CD4-positive, alpha-beta T cell treated with Interleukin-15 for 4 hours (primary cell): Measurements from ENCODE around the gene PLCXD1.

Source experiments
- DNase-seq: peaks from one replicate; pipeline ENCODE4 v3.0.0-alpha.2; 2020; ENCODE audit warnings: low spot score

Gene PLCXD1

GRCh38 chrX:334971-335757, 54.0 kb downstream of the PLCXD1 start:
- no peak for DNase-seq

- no peak for DNase-seq
Observed at GRCh38 chrX:335758-336155, 54.6 kb downstream of the PLCXD1 start.

GRCh38 chrX:336227-336626, 55.0 kb downstream of the PLCXD1 start:
- no peak for DNase-seq

GRCh38 chrX:337331-337831, 56.2 kb downstream of the PLCXD1 start:
- DNase-seq = no peak

GRCh38 chrX:338281-338835, 57.2 kb downstream of the PLCXD1 start:
- no peak for DNase-seq

GRCh38 chrX:338836-339400, 57.7 kb downstream of the PLCXD1 start:
- DNase-seq = no peak

GRCh38 chrX:340121-340520, 58.9 kb downstream of the PLCXD1 start:
- no peak for DNase-seq

- DNase-seq = no peak
Observed at GRCh38 chrX:340641-341423, 59.7 kb downstream of the PLCXD1 start.

- no peak for DNase-seq
Observed at GRCh38 chrX:341541-342101, 60.4 kb downstream of the PLCXD1 start.

GRCh38 chrX:344371-344901, 63.3 kb downstream of the PLCXD1 start:
- no peak for DNase-seq

- no peak for DNase-seq
Observed at GRCh38 chrX:345020-345925, 64.1 kb downstream of the PLCXD1 start.

GRCh38 chrX:346034-346813, 65.0 kb downstream of the PLCXD1 start:
- DNase-seq = no peak

GRCh38 chrX:347351-348117, 66.4 kb downstream of the PLCXD1 start:
- no peak for DNase-seq

- DNase-seq = no peak
Observed at GRCh38 chrX:348461-349117, 67.4 kb downstream of the PLCXD1 start.

GRCh38 chrX:349196-349595, 68.0 kb downstream of the PLCXD1 start:
- no peak for DNase-seq

GRCh38 chrX:349702-350101, 68.5 kb downstream of the PLCXD1 start:
- no peak for DNase-seq

GRCh38 chrX:350148-350533, 69.0 kb downstream of the PLCXD1 start:
- no peak for DNase-seq

- no peak for DNase-seq
Observed at GRCh38 chrX:350534-351323, 69.5 kb downstream of the PLCXD1 start.
